HG03558 (cell line): ENCODE data around the gene SLCO4C1.
"Not testable (repeated sequence)": the region's sequence is repeated elsewhere in the genome, so short reads cannot be mapped to it uniquely, and the experiment has no call there.

Experiments
- ATAC-seq: cut with Tn5 transposase; IDR thresholded peaks from one replicate; pipeline ENCODE4 v1.9.1; 2021; ENCODE audit warnings: moderate number of reproducible peaks; ENCODE audit not compliant: unreplicated experiment; ENCODE audit errors: extremely low read depth

The SLCO4C1 gene

GRCh38 chr5:102296178-102296817 is at the start of gene SLCO4C1:
TSS of gene SLCO4C1 (minus strand) at chr5:102296284. CDS start at chr5:102296262, 22 bp downstream.
- ATAC-seq, result peak; percentile 98

- ATAC-seq, result no peak
Observed at GRCh38 chr5:102341681-102342288, 45.7 kb upstream of the SLCO4C1 start.

GRCh38 chr5:102324714-102325113 is 28.6 kb upstream of the SLCO4C1 start:
- no peak for ATAC-seq

GRCh38 chr5:102318801-102319200 is 22.7 kb upstream of the SLCO4C1 start:
- not testable (repeated sequence) for ATAC-seq

GRCh38 chr5:102314328-102314727 is 18.2 kb upstream of the SLCO4C1 start:
- no peak for ATAC-seq

- ATAC-seq, result no peak
Observed at GRCh38 chr5:102313912-102314311, 17.8 kb upstream of the SLCO4C1 start.

GRCh38 chr5:102312586-102313370 is 16.7 kb upstream of the SLCO4C1 start:
- ATAC-seq, result no peak

GRCh38 chr5:102309586-102309985 is 13.5 kb upstream of the SLCO4C1 start:
- ATAC-seq, result no peak

- ATAC-seq, result no peak
Observed at GRCh38 chr5:102307232-102307631, 11.1 kb upstream of the SLCO4C1 start.

GRCh38 chr5:102306121-102306520 is 10.0 kb upstream of the SLCO4C1 start:
- no peak for ATAC-seq

GRCh38 chr5:102295534-102296177 is 428 bp downstream of the SLCO4C1 start:
- no peak for ATAC-seq

GRCh38 chr5:102294886-102295395 is 1.1 kb downstream of the SLCO4C1 start:
- no peak for ATAC-seq

GRCh38 chr5:102290004-102290403 is 6.1 kb downstream of the SLCO4C1 start:
- ATAC-seq, result no peak

GRCh38 chr5:102289251-102289899 is 6.7 kb downstream of the SLCO4C1 start:
- no peak for ATAC-seq

GRCh38 chr5:102288630-102289029 is 7.5 kb downstream of the SLCO4C1 start:
- no peak for ATAC-seq

GRCh38 chr5:102286476-102286875 is 9.6 kb downstream of the SLCO4C1 start:
- no peak for ATAC-seq

GRCh38 chr5:102283102-102283797 is 12.8 kb downstream of the SLCO4C1 start:
- ATAC-seq, result no peak

- ATAC-seq, result no peak
Observed at GRCh38 chr5:102279711-102280110, 16.4 kb downstream of the SLCO4C1 start.

GRCh38 chr5:102278231-102278630 is 17.9 kb downstream of the SLCO4C1 start:
- ATAC-seq, result no peak

GRCh38 chr5:102277144-102277543 is 18.9 kb downstream of the SLCO4C1 start:
- no peak for ATAC-seq
